LNCAP (cell line): ENCODE results near the gene HBS1L.

Source experiments
- CTCF ChIP-seq: fragments of 450-650 bp; IDR thresholded peaks from 2 replicates; pipeline ENCODE4 v1.5.1; 2017; ENCODE audit warnings: mild to moderate bottlenecking

HBS1L gene

GRCh38 chr6:135008072-135008940 is 46.3 kb downstream of the HBS1L start:
- no peak for TF ChIP-seq CTCF

- TF ChIP-seq CTCF, result no peak
Measured at GRCh38 chr6:135006386-135006914, 48.2 kb downstream of the HBS1L start.

DNA sequence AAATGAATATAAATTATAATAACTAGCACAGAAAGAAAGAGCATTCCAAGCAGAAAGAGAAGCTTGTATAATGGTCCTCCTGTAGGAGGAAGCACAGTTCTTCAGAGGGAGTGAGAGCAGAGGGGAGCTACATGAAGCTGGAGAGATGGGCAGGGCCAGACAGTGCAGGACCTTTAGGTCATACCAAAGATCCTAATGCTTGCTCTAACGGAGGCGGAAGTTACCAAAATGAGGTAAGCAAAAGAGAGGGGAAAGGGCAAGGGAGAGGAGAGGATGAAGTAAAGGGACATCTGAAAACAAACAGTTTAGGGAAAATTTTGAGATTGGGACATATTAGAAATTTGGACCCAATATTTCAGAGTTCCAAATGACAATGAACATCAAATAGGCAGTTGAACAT is 50.2 kb downstream of the HBS1L start:
- TF ChIP-seq CTCF, result no peak

- no peak for TF ChIP-seq CTCF
Measured at GRCh38 chr6:135002974-135003703, 51.5 kb downstream of the HBS1L start.

GRCh38 chr6:135002229-135002844 is 52.3 kb downstream of the HBS1L start:
- TF ChIP-seq CTCF, result peak; percentile 72

DNA sequence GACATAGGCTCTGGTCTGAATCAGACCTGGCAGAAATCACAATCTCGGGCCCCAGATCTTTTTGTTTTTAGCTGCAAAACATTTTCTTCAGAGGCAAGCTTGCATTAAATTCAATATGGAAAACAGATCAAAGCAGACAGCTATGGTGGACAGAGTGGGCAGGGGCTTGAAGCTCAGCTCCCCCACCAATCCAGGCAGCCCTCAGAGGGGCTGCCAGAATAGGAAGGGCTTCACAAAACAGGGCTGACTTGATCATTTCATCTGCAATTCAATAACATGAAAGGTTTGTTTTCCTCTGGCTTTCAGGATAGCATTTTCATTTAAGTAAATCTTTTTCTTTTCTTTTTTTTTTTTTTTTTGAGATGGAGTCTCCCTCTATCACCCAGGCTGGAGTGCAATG is 55.5 kb downstream of the HBS1L start:
- no peak for TF ChIP-seq CTCF

- no peak for TF ChIP-seq CTCF
Measured at GRCh38 chr6:134997133-134997995, 57.3 kb downstream of the HBS1L start.
